ENCODE results near the gene TTLL5.
A peak's percentile ranks its signal among the peaks of the same experiment; 100 is the strongest.
"Not testable (repeated sequence)": the region's sequence is repeated elsewhere in the genome, so short reads cannot be mapped to it uniquely, and the experiment has no call there.

The TTLL5 gene

GRCh38 chr14:75649337-75649736 lies 11.7 kb upstream of the TTLL5 start:
- DNase-seq: no peak

- DNase-seq: no peak
These were observed 11.3 kb upstream of the TTLL5 start for GRCh38 chr14:75649773-75650172.

DNA sequence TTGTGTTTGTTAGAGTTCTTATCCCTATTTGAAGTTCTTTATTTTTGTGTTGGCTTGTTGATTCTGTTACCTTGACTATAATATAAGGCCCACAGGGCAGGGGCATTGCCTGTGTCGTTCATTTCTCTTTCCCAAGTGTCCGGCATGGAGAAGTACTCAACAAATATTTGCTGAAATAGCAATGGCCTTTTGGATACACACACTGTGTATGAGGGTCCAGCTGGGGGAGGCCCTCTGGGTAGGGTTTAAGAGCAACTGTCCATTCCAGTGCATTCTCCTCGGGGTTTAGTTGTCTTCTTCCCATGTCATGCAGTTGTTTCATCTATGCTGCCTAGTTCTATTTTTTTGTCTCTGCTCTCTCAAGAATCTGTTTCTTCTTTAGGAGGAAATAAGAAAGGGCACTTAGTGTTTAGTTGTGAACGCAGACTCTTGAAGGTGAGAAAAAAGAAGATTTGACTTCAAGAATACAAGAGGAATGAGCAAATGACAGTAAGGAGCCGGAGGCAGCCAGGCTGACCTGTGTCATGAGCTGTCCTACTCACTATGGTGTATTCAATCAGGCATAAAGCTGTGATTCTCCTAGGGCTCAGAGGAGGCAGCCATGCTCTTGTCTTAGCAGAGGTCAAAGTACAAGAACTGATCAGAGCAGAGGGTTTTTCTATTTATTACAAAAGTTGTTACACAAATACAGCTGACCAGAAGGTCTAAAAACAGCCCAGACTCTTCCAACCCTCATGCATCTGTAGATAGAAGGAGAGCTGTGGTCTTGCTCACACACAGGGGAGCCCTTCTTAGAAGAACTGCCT lies 10.6 kb upstream of the TTLL5 start:
- DNase-seq: no peak

GRCh38 chr14:75653563-75653962 lies 7.5 kb upstream of the TTLL5 start:
- no peak for DNase-seq

GRCh38 chr14:75654127-75654732 lies 6.8 kb upstream of the TTLL5 start:
- peak; percentile 84 to 87 for DNase-seq

- DNase-seq: no peak
These were observed 5.8 kb upstream of the TTLL5 start for GRCh38 chr14:75655235-75655634.

GRCh38 chr14:75657331-75657730 lies 3.7 kb upstream of the TTLL5 start:
- DNase-seq: no peak

- no peak for DNase-seq
These were observed 2.1 kb upstream of the TTLL5 start for GRCh38 chr14:75658957-75659356.

GRCh38 chr14:75660238-75660629 lies 812 bp upstream of the TTLL5 start:
- no peak for DNase-seq

GRCh38 chr14:75661499-75661814 lies 411 bp downstream of the TTLL5 start:
- DNase-seq: no peak

DNA sequence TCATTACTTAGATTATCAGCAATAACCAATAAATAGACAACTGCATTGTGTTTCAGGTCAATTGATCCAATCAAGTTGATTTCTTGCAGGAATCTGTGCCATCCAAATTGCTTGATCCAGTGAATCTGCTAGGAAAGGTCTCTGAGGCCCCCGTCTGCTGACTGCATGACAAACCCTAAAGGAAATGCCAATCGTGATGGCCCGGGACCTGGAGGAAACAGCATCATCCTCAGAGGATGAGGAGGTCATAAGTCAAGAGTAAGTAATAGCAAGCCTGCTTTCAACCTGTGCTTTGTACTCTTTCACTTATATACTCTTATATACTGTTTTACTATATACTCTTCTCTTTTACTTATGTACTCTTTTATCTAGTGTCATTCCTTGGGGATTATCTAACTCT lies 1.9 kb downstream of the TTLL5 start:
- no peak for DNase-seq

DNA sequence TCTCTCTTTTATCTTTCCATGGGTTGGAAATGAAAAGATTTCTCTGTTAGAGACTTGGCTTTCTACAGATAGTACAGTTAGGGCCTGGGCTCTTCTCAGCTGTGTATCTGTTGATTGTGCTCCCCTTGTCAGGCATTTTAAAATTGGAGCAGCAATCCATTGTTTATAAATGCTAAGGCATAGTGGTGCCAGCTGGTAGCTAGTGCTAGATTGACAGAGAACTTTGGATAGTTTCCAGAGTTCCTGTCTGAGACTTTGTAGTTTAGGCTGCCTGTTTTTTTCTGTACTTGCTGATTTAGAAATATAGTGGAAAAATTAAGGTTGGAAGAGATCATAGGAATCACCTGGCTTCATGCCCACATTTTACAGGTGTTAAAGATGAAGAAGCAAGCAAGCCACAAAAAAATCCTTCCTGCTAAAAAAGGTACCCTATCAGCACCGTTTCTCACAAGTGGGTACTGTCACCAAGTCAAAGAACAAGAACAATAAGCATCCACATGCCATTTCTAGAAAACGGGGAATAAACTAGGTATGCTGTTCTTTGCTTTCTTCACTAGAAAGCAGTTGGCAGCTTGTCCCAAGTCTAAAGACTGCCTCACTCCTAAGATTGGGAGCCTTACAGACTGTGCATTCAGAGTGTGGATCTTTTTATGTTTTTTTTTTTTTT lies 6.2 kb downstream of the TTLL5 start:
- no peak for DNase-seq

- DNase-seq: no peak
These were observed 11.7 kb downstream of the TTLL5 start for GRCh38 chr14:75672605-75673192.

DNA sequence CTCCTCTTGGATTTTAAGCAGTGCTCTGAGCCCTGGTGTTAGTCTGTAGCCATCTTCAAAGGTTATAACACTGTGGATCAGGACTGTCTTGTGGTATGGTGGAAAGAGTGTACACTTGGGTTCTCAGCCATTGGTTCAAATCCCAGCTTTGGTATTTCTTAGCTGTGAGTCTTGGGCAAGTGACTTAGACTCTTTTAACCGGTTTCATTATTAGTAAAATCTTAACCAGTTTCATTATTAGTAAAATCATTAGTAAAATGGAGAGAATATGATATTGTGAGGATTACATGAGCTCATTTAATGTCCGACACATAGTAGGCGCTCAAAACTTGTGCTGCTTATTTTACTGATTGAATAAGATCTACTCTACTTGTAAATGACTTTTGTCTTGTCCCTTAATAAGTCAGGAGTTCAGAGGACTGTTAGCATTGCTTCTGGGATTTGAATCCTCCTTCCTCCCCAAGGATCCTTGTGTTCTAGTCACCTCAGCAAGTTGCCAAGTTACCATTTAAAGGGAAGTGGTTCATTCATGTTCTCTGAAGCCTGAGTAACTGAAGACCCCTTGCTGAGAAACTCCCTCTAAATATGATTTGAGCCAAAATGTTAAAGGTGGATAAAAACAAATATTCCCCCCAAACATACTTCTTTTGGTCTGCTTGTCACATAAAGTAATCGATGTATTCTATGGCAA lies 12.4 kb downstream of the TTLL5 start:
- DNase-seq: no peak

- no peak for DNase-seq
These were observed 14.4 kb downstream of the TTLL5 start for GRCh38 chr14:75675265-75675960.

DNA sequence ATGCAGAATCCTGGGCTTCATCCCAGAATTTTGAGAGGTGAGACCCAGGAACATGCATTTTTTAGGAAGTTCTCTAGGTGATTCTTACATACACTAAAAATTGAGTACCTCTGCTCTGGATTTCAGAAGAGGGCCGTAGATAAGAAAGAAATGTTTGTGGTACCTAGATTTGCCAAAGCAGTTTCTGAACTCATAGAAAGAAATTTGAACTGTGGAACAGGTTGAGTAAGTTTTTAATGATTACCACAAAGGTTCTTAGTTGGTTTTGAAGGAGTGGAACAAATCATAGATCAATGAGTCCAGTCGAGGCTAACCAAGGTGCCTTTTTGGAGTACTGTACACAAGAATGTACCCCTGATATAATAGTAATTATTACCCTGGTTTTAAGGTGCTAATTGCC lies 24.9 kb downstream of the TTLL5 start:
- no peak for DNase-seq

DNA sequence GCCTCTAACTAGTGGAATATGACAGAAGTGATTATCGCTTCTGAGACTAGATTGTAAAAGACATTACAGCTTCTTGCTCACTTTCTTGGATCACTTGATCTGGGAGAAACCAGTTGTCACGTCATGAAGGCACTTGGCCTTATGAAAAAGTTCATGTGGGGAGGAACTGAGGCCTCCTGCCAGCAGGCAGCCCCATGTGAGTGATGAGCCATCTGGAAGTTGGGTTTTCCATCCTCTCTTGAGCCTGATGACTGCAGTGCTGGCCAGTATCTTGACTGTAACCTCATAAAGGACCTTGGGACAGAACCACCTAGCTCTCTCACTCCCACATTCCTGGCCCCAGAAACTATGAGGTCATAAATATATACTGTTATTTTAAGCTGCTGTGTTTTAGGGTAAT lies 28.0 kb downstream of the TTLL5 start:
- no peak for DNase-seq

- DNase-seq: no peak
These were observed 29.0 kb downstream of the TTLL5 start for GRCh38 chr14:75690010-75690409.

DNA sequence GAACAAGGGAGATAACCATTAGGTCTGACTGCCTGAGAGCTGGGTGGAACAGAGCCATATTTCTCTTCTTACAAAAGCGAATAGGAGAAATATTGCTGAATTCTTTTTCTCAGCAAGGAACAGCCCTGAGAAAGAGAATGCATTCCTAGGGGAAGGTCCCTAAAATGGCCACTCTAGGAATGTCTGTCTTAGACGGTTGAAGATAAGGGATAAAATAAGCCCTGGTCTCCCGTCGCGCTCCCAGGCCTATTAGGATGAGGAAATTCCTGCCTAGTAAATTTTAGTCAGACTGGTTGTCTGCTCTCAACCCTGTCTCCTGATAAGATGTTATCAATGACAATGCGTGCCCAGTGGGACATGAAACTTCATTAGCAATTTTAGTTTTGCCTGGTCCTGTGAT lies 34.0 kb downstream of the TTLL5 start:
- DNase-seq: not testable (repeated sequence)

DNA sequence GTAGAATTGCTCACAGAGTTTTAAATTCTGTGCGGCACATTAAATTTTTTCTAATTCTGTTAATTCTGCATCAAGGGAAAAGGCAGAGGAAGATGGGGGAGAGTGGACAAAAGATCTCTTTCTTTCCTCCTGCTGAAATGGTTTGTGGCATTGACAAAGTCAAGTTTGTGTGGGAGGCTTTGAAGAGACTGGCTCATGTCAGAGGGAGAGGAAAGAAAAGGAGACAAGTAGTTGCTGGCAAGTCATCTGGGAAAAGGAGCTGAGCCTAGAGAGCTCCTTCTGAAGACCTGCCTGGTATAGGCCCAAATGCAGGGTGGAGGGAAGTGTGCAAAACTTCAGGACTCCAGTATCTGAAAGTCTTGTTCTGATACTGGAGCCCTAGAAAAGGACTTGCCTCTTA lies 36.3 kb downstream of the TTLL5 start:
- DNase-seq: no peak

DNA sequence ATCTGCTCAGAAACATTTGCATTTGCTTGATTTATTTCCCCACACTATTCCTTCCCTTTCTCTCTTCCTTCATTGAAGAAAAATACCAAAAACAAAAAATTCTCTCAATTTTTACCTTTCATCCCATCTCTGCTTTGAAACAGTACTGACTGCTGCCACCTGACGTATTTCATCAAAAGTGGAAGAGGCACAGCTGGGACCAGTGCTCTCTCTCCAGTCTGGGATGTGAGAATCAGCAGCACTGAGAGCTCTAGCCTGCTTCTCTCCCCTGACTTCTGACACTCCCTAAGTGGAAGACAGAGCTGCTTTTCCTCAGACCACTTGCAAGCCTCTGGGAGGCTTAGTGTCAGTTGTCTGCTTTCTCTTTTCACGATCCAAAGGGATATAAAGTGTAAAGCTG lies 36.9 kb downstream of the TTLL5 start:
- no peak for DNase-seq

DNA sequence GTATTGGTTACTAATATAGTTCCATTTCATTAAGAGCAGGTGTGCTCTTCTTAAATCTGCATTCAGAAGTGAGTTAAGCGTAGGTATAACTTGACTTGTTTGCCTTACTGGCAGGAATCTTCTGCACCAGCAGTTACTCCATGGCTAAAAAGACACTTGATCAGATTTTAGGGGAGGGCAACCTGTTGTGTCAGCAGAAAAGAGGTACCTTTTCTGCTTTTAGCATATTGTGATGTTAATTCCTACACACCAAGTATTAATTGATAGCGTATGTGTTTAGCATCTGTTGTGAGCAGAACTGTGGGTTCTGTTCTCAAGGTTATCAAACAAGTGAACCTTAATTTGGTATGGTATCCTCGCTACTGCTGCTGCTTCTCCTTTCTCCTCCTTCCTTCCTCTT lies 38.3 kb downstream of the TTLL5 start:
- no peak for DNase-seq

GRCh38 chr14:75700295-75700694 lies 39.2 kb downstream of the TTLL5 start:
- no peak for DNase-seq

Data from stimulated activated CD4-positive, alpha-beta T cell treated with anti-CD3 and anti-CD28 coated beads, Interleukin-2, amount 100 ng/mL, for 48 hours (primary cell).